GM21515 (cell line): ENCODE data around the gene SMAD3.

Experiments
- ATAC-seq: cut with Tn5 transposase; IDR thresholded peaks from one replicate; pipeline ENCODE4 v1.9.1; 2021; ENCODE audit not compliant: unreplicated experiment

Gene SMAD3

GRCh38 chr15:67035886-67036285, 29.5 kb upstream of the SMAD3 start:
- no peak for ATAC-seq

DNA sequence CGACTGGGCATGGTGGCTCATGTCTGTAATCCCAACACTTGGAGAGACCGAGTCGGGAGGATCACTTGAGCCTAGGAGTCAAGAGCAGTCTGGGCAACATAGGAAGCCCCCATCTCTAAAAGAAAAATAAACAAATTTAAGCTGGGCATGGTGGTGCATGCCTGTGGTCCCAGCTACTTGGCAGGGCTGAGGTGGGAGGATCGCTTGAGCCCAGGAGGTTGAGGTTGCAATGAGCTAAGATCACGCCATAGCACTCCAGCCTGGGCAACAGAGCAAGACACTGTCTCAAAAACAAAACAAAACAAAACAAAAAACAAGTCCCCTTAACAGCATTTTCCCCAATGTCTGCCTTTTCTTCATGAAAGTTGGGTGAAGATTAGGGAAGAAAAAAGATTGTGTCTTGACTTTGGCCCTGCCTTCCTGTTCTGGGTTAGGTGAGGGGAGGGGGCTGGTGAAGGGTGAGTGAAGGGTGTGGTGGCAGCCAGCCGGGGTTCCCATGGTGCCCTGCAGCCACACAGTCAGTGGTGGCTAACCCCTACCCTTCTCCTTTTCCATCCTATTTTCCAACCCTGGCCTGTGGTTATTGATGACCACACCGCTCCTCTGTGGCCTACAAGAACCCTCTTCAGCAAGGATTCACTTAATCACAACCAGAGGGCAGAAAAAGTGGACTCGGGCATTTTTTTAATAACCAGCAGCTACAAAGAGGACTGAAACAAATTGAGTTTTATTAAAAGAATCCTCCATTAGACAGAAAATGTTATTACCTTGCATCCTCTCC, 28.4 kb upstream of the SMAD3 start:
- no peak for ATAC-seq

DNA sequence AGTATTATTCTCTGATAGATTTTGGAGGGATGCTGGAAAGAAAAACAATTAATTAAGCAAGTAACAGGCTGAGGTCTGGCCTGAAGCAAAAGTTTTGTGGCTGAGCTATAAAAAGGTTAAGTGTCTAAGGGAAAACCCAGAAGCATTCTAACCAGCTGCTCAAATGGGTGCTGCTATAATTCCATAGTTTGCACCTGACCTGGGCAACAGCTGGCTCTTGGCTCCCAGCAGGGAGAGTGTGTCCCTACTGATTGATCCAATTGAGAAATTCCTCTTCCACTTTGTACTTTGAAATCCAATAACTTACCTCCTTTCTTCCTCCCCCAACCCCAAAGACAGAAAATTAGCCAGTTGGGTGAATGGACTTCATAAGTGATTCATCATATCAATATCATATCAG, 27.7 kb upstream of the SMAD3 start:
- no peak for ATAC-seq

DNA sequence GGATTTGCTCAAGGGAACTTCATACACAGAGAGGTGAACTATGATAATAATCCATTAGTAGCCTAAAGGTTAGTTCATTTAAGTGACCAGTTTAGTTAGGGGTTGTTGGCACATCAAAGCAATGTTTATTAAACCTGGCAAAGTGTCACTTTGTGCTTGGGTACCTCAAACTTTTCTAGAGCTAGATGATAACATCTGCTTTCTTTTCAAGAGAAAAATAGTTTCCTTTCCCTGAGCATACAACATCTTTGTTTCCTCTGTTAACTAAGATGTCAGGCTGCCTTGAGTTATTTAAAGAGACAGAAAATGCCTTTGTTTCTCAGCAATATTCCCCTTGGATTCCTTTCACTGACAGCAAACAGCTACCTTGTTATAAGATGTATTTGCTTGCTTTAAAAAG, 26.7 kb upstream of the SMAD3 start:
- ATAC-seq = no peak

DNA sequence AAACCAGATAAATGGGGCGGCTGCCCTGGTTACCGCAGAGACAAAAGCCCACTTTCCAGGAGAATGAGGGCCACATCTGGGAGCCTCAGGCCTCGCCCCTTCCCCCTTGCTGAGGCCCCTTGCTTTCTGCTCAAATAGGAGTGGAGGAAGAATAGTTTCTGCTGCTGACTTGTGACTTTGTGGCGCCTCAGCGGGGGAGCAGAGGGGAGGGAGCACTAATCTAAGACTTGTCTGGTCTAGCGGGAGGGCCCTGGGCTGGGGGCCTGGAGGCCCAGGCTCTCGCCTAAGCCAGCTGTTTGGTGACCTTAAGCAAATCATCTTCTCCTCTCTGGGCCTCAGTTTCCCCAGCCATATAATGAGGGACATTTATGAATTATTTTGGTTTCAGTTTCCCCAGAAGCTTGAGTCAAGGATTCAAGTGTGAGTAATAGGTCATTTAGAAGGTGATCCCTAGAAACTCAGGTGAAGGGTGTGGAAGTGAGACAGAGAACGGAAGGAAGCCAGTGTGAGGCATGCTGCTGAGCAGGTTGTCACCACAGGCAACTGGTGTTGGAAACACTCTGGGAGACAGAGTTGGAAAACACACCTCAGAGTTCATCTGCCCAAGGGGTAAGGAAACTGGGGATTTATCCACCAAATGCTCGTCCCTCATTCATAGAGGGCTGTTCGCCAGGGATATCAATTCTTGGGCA, 25.9 kb upstream of the SMAD3 start:
- ATAC-seq = no peak

- no peak for ATAC-seq
These were observed 25.1 kb upstream of the SMAD3 start for GRCh38 chr15:67040277-67040676.

GRCh38 chr15:67042551-67043142, 22.8 kb upstream of the SMAD3 start:
- no peak for ATAC-seq

DNA sequence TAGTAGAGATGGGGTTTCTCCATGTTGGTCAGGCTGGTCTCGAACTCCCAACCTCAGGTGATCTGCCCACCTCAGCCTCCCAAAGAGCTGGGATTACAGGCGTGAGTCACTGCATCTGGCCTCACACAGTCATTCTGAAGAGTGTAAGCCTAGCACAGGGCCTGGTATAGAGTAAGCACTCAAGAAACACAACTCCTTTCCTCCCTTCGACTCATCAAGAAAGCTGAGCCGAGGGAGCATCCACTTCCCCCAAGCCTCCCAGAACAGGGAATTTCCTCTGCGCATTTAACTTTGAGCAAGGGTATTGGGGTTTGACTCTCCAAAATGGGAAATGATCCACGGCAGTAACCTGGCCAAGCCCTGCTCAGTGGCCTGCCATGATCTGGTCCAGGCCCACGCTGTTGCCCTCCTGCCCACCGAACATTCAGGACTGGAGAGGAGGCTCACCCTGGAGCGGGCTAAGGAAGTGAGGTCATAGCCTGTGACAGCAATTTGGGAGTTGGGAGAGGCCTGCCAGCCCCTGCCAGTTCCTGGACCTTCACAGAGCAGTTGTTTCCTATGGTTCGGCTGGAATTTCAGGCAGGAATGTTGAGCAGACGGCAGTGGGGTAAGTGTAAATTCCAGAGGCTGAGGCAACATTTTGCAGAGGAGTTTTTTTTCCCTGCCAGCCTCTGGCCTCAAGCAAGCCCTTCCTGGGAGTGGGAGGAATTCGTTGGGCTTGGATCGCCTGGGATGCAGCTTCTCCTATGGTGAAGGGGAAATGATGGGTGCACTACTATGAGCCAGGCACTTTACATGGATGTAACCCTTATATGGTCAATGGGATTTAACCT, 21.2 kb upstream of the SMAD3 start:
- ATAC-seq = no peak

- no peak for ATAC-seq
These were observed 18.2 kb upstream of the SMAD3 start for GRCh38 chr15:67047149-67047661.

- no peak for ATAC-seq
These were observed 16.8 kb upstream of the SMAD3 start for GRCh38 chr15:67048281-67049279.

DNA sequence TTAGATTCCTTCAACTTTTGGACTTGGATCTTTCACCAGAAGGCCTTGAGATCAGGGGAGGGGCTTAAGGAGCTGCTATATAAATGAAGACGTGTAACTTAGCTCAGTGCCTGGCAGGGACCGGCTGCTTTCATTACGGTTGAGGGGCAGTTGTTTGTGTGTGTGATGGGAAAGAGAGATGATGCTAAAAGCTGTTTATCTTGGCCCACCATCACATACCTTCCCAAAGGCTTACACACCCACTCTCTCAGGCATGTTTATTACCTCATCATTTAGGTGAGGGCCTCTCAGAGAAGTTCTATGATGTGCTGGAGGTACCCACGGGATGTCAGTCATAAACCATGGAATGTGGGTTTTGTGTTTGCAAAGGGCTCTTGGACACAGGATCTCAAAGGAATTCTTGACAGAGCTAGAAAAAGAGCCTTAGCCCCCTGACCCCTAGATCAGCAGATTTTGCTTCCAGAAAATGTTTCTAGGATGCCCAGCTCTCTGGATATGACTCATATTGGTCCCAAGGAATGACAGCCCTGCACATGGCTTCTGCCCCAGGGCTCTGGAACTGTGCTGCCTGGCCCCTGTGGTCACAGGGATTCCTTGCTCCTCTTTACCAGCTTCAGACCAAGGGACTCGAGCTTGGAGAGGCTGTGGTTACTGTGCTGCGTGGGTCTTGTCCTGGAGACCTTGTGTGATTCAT, 15.9 kb upstream of the SMAD3 start:
- no peak for ATAC-seq

- no peak for ATAC-seq
These were observed 15.3 kb upstream of the SMAD3 start for GRCh38 chr15:67050062-67050461.

- no peak for ATAC-seq
These were observed 14.8 kb upstream of the SMAD3 start for GRCh38 chr15:67050522-67051087.

- ATAC-seq = no peak
These were observed 14.0 kb upstream of the SMAD3 start for GRCh38 chr15:67051088-67052045.

DNA sequence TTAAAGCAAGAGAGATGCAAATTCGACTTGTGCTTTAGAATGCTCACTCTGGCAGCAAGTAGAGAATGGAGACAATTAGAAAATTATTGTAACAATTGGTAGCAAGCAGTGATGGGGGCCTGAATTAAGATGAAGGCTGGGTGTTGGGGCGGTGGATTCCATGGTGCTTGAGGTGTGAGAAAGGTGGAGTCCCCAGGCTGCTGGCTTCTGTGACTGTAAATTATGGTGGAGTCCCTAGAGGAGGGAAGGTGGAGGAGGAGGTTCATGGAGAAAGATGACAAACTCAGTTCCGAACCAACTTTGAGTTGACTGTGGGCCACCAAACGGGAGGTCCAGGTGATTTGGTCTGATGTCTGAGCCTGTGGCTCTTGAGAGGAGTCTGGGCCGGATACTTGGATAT, 10.7 kb upstream of the SMAD3 start:
- no peak for ATAC-seq

GRCh38 chr15:67059127-67059553, 6.3 kb upstream of the SMAD3 start:
- no peak for ATAC-seq

- no peak for ATAC-seq
These were observed 3.5 kb upstream of the SMAD3 start for GRCh38 chr15:67061811-67062368.
